G401 (cell line): ENCODE measurements around the gene TUBB4B. TPM values are rescaled to one million over a fixed set of nuclear protein-coding genes. Genes with fewer than 3 reads are reported as not detected.

Experiments
- DNase-seq: peaks from one replicate; pipeline ENCODE4 v3.0.0-alpha.2; 2015; ENCODE audit warnings: low spot score
- in situ Hi-C: cut with HindIII; loops from 2 replicates; pipeline ENCODE4 v1.10.0; 2016; ENCODE audit warnings: low sequenced_read_pairs, mixed read lengths
- total RNA-seq: library from RNA; depleted of rRNA; stranded (reverse); fragments of >200 nt; shearing (Covaris generic); gene quantifications from 2 replicates; pipeline ENCODE4 v1.2.3, GENCODE V29; 2014; rRNA removed

TUBB4B gene
- total RNA-seq = 1,012 and 1,099 TPM in 2 replicates

DNA sequence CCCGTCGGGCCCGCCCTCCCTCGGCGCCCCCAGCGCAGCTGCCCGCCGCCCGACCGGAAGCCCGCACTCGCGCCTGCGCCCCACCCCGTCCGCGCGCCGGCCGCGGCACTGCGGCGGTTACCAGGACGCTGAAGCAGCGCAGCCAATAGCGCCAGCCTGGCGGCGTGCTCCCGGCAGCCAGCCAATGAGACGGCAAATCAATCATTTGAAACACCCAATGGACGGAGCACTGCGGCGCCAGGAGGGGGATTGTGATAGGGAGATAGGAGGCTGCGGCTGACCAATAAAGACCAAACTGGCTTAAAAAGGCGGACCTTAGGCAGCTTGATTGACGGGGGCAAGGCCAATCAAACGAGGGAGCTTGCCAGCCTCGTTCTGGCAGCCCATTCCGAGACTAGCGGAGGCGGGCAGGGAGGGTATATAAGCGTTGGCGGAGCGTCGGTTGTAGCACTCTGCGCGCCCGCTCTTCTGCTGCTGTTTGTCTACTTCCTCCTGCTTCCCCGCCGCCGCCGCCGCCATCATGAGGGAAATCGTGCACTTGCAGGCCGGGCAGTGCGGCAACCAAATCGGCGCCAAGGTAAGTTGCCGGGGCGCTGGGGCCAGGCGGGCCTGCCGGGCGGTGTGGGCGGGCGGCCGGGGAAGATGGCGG lies at the start of gene TUBB4B:
Gene TUBB4B (plus strand): TSS at position 447 of the 649 bp plus-strand sequence. CDS start 74 bp downstream, at position 521.
- in situ Hi-C loops = no loop called here

DNA sequence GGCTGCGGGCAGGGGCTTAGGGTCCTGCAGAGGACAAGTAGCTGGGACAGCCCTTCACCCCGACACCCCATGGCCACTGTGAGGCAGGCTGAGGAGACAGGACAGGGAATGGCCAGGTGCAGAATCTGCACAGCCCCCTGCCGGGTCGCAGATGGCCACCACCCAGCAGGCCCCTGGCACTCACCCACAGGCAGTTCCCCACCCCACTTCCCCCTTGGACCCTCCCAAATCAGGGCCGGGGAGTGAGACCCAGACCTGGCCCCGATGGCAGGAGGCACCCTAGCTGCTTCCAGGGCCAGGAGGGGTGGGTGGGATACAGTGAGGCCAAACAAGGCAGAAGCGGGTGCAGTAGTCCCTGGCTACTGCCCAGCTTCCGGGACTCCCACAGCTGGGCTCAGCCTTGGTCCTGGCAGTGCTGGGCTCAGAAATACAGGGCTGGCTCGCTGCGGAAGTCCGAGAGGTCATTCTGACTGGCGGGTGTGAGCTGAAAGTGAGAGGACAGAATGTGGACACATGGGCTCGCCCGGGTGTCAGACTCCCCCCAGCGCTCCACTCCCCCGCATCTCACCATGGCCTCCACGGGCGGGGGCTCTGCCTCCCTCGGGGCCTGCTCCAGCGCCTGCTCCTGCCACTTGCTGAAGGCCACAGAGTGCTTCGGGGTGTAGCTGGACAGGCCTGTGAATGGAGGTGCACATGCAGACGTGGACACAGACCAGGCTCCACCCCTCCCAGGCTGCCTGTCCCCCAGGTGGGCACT lies 49.2 kb upstream of the TUBB4B start:
- in situ Hi-C loops = no loop called here
- DNase-seq = peak; percentile 44

More for the DNA sequence above, at the start of gene TUBB4B:
- peak; percentile 100 for DNase-seq

DNA sequence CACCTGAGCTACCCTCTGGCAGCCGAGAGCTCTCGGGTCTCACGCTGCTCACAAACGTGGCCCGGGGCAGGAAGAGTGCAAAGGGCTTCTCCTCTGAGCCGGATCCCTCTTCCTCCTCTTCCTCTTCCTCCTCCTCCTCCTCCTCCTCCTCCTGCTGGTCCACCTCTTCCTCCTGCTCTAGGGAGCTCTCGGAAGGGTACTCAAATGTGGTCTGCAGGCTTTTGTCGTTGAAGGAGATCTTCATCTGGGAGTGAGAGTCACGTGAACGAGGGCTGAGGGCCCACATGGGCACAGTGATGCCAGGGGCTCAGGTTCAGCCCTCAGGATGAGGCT lies 48.7 kb upstream of the TUBB4B start:
- in situ Hi-C loops = no loop called here
- no peak for DNase-seq

DNA sequence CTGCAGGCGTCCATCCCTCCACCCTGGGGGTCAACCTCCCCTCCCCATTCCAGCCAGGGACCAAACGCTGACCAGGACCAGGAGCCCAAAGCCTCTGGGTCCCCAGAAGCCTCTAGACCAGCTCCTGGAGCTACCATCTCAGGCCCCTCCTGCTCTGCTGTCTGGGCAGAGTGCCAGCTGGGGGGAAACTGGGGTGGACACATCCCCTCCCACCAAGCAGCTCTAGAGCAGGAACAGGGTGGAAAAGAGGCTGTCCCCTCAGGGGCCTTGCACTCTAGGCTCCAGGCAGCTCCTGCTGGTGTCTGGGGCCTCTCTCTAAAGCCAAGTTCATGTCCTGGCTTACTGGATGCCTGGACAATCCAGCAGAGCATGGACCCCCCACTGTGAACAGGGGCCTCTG lies 48.2 kb upstream of the TUBB4B start:
- in situ Hi-C loops = no loop called here
- no peak for DNase-seq

DNA sequence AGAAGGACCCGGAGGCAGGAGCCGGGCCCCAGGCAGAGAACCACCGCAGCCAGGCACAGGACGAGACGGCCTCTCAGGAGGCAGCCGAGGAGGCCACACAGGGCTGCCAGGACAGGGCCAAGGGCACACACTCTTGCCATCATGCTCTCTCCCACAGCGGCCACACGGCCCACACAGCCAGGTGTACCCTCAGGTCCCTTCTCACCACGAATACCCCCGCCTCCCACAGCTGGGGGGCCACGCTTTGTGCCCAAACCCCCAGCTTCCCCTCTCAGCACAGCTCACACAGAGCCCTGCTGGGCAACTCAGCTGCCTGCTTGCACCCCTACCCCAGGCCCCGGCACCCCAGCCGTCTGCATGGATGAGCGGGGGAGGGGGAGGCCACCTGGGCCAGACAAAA lies 47.3 kb upstream of the TUBB4B start:
- in situ Hi-C loops = no loop called here
- DNase-seq = no peak

DNA sequence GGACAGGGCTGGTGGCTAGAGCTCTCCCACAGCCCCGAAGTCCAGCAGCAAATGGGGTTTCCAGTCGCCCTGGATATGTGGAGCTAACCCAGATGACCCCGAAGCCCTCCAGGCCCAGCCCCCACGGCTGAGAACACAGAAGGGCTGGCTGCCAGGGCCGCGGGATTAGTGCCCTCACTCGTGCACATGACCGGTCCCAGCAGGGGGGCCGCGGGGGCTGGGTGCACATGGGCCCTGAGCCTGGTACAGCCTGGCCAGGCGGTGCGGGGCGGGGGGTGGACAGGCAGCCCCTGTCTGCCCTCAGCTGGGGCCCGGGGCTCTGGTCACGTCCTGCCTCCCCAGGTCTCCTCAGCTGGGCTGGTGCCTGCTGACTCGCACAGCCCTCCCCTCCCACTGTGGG lies 46.7 kb upstream of the TUBB4B start:
- in situ Hi-C loops = no loop called here
- no peak for DNase-seq

DNA sequence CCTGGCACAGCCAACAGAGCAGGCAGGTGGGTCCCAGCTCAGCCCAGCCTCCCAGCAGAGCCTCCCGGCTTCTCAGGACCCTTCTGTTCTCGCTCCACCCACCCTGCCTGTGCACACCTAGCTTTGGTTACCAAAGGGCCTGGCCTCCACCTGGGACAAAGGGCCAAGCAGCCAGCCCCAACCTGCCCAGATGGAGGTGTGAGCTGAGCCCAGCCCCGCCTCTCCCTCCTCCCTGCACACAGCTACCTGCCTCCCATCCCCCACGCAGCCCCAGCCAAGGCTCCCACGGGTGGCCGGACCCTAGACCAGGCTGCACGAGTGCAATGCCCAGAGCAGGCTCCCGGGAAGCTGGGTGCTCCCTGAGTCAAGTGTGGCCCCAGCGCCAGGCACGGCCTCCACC lies 46.2 kb upstream of the TUBB4B start:
- in situ Hi-C loops = no loop called here
- peak; percentile 40 for DNase-seq

DNA sequence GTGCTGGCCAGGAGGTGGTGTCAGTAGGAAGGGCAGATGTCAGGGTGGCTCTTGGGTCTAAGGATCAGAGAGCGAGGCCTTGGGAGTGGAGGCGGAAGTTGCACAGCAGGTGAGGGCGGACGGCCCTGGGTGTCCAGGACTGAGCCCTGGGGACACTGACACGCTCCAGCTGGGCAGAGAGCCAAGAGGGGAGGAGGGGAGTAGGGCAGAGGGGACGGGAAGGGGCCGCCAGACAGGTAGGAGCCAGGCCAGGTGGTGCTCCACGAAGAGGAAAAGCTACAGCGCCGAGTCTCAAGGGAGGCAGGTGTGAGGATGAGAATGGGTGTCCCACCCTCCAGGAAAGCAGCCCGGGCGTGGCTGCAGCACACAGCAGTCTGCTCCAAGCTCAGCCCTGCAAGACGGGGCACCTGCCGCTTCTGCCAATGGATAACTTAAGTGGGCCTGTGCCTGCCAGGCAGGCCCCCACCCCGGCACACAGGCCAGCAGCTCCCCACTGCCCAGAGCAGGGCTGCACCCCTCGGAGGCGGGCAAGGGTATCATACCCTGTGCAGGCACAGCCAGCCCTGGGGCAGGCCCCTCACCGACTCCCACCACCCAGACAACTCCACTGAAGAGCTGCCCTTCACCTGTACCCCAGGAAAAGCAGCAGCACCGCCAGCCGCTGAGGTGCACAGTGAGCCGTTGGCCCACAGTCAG lies 45.4 kb upstream of the TUBB4B start:
- peak; percentile 30 for DNase-seq
- in situ Hi-C loops = no loop called here

DNA sequence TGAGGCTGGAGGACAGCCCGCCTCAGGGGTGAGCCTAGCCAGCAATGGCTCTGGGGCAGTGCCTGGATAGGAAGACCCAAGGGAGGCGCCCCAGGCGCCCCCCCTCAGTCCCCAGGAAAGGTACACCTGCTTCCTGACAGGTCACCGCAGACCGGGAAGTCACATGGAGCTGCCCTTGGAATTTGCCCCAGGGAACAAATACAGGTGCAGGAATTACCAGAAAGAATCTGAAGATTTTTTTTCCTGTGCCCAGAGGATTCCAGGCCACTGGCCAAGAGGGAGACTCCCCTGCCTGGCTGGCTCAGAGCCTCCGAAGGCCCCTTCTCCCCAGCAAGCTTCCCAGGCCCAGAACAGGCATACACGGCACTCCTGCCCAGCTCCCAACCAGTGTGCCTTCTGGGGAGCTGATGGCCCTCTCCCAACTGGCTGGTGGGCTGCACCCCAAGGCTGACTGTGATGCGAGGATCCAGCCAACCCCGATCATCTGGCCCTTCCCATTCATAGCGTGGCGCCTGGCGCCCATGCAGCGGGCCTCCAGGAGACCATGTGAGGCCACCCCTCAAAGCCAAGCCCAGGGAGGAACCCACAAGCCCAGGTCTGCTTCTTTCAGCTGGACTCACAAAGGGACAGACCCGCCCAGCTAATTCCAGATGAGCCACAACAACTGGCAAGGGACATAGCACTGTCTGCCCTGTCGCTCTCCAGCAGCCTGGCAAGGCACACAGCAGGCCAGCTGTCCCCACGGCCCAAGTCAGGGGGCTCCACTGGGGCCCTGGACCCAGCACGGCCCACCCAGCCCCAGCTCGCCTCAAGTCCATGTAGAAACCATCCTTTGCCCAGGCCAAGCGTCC lies 42.8 kb upstream of the TUBB4B start:
- in situ Hi-C loops = no loop called here

DNA sequence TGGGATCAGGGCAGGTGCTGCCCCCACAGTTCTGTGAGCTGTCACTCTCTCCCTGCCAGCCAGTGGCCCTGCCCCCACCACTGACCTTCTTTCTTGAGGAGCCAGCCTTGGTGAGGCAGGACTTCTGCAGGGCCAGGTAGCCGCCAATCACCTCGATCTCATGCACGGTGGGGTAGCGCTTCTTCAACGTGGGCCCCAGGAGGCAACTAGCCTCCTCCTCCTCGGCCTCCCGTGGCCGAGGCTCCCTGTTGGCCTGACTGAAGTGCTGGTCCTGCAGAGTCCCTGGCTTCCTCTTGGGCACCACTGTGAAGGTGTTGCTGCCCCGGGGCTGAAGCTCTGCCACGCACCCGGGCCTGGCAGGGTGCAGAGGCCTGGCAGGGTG lies 42.2 kb upstream of the TUBB4B start:
- in situ Hi-C loops = no loop called here
- DNase-seq = peak; percentile 87

More for the DNA sequence above, 42.8 kb upstream of the TUBB4B start:
- DNase-seq = peak; percentile 68

DNA sequence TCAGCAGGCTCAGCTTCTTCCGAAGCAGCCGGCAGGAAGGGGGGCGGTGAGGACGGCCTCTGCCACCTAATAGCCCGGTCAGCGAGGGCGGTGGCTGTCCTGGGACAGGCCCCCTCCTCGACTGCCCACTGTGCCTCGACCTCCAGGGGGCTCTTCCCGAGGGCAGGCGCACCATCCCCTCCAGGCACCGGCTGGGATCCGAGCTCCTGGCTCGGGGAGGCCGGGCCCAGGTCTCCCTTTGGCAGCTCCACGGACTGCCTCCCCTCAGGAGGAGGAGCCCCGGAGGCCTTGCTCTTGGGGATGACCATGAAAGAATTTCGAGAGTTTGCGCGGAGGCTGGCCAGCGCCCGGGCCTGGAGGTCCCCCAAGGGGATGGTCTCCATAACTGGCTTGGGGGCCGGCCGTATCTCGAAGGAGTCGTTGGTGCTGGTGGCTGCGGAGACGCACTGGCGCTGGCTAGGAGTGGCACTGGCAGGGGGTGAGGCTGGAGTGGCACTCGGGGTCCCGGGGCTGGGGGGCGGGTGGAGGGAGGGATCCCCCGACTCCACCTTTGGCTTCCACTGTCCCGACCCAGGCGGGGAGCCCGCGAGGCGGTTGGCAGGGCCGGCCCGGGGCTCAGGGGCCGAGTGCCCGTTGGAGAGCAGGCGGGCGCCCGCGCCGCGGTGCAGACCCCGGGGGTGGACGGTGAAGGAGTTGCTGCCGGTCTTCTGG lies 41.5 kb upstream of the TUBB4B start:
- in situ Hi-C loops = no loop called here

DNA sequence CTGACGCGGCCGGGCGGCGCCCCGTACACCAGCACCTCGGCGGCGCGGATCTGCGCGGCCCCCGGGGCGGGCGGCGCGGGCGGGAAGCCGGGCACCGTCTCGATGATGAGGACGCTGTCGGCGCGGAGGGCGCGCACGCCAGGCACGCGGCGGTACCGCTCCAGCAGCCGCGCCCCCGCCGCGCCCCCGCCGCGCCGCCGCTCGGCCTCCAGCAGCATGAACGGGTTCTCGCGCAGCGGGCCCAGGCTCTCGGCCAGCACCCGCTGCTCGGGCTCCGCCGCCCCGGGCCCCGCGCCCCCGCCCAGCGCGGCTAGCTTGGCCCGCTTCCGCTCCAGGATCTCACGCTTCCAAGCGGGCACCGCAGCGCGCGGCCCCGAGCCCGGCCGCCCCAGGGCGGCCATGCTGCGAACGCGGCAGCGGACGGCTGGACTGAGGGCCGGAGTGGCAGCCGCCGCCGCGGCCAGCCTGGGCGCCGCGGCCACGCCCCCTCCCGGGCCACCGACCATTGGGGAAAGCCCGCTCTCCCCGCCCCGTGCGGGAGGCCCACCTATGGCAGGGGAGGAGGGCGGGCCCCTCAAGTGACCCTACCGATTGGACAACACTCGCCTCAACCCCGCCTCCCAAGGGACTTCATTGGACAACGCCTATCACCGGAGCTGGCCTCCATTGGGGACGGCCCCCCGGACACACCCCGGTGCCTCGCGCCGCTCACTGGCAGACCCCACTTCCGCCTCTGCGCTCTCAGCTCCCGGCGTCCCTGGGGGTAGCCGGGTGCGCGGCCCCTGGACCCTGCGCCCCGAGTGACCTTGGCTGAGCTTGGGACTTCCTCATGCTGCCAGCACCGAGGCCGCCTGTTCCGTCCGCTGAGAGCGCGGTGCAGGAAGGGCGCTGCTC lies 40.5 kb upstream of the TUBB4B start, which contains the start of gene TPRN:
Gene TPRN (minus strand): TSS at position 431 of the 894 bp plus-strand sequence. CDS start 30 bp downstream, at position 401.
- DNase-seq = peak; percentile 99
- in situ Hi-C loops = no loop called here

More for the DNA sequence above, 41.5 kb upstream of the TUBB4B start:
- no peak for DNase-seq

DNA sequence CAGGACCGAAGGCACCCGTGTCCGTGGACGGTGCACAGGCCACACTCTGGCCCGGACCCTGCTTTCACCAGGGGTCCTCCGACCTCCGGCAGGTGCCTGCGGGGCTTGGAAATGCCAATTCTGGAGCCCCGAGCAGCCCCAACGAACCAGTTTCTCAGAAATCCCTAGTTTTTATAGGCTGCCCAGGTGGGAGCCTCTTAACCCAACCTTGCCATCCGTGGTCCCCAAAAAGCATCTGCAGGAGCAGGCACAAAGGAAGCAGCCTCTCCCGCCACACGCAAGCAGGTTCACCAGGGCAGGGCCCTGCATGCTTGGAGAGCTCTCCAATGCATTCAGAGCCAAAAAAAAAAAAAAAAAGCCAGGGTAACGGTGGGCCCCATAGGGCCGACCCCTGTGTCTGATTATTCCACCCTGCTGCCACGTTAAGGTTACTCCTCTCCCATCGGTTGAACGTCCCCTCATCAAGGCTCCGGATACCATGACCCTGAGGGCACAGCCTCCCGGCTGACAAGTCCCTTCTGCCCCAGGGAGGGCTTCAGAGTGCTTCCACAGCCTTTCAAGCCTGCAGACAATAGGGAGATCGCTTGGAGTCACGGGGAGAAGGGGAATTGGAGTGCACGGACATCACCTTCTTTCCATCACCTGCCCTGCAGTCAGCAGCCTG lies 39.8 kb upstream of the TUBB4B start:
- in situ Hi-C loops = no loop called here

DNA sequence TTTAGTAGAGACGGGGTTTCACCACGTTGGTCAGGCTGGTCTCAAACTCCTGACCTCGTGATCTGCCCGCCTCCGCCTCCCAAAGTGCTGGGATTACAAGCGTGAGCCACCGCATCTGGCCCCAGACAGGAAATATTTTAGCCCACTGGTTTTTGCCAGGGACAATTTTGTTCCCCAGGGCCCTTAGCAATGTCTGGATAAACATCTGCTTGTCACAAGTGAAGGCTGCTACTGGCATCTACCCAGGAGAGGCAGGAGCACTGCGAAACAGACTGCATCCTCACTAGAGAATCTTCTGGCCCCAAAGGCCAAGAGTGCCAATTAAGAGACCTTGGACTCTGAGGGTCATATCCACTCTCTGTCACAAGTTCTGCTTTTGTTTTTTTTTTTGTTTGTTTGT lies 38.1 kb upstream of the TUBB4B start:
- DNase-seq = no peak
- in situ Hi-C loops = no loop called here

More for the DNA sequence above, 39.8 kb upstream of the TUBB4B start:
- DNase-seq = no peak

DNA sequence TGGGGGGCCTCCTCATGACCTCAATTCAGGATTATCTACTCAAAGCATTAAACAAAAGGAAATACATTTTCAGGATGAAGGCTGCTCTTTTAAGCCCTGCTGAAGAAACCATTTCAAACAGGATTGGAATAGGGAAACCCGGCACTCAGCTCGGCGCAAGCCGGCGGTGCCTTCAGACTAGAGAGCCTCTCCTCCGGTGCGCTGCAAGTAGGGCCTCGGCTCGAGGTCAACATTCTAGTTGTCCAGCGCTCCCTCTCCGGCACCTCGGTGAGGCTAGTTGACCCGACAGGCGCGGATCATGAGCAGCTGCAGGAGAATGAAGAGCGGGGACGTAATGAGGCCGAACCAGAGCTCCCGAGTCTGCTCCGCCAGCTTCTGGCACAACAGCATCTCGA lies 36.4 kb upstream of the TUBB4B start:
- in situ Hi-C loops = no loop called here
- DNase-seq = no peak

DNA sequence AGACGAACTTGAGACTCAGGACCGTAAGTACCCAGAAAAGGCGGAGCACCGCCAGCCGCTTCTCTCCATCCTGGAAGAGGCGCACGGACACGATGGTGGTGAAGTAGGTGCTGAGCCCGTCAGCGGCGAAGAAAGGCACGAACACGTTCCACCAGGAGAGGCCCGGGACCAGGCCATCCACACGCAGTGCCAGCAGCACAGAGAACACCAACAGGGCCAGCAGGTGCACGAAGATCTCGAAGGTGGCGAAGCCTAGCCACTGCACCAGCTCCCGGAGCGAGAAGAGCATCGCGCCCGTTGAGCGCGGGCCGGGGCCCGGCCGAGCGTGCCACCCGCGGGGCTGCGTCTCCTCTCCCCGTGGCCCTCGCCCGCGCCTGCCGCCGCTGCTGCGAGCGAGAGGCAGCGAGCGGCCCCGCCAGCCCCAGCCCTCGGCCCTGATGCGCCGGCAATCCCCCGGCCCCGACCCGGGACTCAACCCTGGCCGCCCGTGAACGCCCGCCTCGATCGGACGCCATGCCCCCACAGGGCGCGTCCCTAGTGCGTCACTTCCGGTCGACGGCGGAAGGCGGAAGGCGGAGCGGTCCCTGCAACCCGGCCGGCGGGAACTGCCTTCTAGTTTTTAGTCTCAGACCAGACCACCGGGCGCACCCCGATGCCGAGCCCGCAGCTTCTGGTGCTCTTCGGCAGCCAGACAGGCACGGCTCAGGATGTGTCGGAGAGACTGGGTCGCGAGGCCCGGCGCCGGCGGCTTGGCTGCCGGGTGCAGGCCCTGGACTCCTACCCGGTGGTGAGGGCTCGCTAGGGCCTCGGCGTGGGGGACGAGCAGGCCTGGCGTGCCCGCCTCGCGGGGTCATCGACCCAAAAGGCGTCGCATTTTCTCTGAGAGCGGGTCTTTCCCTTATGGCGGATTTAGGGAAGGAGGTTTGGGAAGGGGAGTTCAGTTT lies 35.7 kb upstream of the TUBB4B start, which contains the start of the genes NDOR1 and TMEM203:
Gene NDOR1 (plus strand): TSS at position 575 of the 944 bp plus-strand sequence. CDS start 78 bp downstream, at position 653.
Gene TMEM203 (minus strand): TSS at position 523 of the 944 bp plus-strand sequence. CDS start 234 bp downstream, at position 289.
- peak; percentile 89 for DNase-seq
- in situ Hi-C loops = no loop called here
